HG02852 (cell line): ENCODE measurements around the gene ANKRD27.
"Not testable (repeated sequence)": the region's sequence is repeated elsewhere in the genome, so short reads cannot be mapped to it uniquely, and the experiment has no call there.

ENCODE experiments used
- ATAC-seq: cut with Tn5 transposase; IDR thresholded peaks from one replicate; pipeline ENCODE4 v1.9.1; 2021; ENCODE audit warnings: mild to moderate bottlenecking, moderate library complexity; ENCODE audit not compliant: unreplicated experiment

Gene ANKRD27

DNA sequence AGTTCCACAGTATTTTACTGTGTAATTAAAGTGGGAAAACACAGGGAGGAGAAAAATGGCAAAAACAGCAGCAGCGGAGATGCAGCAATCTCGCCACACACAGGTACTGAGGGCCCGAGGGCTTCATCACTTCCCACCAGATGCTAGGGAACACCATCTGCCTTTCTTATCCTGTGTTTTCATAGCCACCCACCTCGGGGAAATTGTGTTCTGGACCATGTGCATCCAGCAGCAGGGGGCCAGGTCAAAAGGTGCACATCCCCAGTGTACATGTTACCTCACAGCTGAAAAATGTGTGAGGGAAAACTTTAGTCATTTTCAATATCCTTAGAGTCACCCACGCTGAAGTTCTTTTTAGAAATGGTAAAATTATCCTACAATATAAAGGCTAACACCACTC lies 63.8 kb downstream of the ANKRD27 start:
- no peak for ATAC-seq

DNA sequence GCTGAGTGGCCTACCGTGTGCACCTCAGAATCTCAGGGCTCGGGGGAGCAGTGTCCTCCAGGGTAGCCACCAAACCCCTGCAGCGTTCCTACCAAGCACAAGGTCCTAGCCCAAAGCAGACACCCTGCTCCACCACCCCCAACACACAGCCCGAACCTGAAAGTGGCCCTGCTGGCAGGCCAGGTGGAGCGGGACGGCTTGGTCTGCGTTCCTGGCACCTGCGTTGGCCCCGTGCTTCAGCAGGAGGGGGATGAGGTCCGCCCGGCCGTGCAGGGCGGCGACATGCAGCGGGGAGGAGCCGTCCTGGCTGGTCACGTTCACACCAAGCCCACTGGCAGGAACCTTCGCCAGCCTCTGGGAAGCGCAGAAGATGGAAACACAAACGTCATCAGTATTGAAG lies 67.5 kb downstream of the ANKRD27 start:
- ATAC-seq: no peak

DNA sequence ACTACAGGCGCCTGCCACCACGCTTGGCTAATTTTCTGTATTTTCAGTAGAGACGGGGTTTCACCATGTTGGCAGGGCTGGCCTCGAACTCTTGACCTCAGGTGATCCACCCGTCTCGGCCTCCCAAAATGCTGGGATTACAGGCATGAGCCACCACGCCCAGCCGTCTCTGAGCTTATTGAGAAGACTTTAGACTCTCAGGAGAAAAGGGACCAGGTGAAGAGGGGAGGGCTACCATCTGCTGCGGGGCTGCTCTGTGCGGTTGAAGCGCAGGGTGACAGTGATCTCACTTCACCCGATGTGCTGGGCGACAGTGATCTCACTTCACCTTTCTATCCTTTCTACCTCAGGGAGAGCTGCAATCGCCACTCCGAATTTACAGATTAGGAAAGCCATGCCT lies 68.7 kb downstream of the ANKRD27 start:
- ATAC-seq: no peak

DNA sequence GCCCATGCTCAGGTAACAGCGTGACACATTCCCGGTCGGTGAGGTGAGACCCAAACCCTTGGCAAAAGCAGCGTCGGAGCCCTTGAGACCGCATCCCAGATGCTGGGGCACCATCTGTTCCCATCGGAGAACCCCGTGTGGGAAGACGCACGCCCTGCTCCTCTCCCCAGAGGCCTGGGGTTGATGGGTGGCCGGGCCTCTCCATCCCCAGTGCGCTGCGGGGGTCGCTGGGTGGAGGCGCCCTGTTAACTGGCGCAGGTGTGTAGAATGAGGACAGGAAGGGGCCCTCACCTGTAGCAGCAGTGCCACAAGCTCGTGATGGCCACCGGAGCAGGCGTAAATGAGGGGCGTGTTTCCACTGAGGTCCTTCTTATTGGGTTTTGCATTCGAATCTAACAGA lies 69.4 kb downstream of the ANKRD27 start:
- ATAC-seq: no peak

DNA sequence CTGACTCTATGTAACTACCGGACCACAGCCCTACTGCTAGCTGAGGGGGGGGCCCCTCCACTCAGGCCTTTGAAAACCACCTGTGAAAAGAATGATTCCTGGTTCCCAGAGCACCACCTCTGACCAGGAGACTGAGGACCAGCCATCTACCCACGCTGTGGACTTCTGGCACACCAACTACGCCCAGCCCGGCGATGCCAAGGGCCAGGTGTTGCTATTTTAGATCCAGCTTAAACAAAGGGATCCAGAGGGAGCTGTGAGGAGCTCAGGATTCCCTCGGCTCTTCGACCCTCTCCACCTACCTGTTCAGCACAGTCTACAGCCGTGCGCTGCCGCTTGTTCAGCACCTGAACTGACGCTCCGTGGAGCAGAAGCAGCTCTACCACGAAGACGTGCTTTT lies 71.0 kb downstream of the ANKRD27 start:
- ATAC-seq: no peak

DNA sequence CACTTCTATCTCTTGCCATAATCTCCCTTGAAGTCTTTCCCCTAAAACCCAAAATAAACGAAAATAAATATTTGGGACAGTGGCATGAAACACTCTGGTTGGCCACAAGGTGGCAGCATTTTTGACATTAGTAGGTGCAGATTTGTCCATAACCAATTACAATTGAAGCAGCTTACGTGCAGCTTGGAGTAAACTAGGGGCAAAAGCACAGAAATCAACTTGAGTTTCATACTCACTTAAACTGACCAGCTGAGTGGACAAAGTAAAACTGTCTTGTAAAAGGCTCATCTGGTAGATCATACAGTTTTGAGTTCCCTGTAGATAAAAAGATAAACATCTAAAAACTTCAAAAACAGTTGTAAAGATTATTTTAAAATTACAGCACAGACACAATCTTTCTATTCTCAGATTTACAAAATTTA lies 75.2 kb downstream of the ANKRD27 start:
- no peak for ATAC-seq

DNA sequence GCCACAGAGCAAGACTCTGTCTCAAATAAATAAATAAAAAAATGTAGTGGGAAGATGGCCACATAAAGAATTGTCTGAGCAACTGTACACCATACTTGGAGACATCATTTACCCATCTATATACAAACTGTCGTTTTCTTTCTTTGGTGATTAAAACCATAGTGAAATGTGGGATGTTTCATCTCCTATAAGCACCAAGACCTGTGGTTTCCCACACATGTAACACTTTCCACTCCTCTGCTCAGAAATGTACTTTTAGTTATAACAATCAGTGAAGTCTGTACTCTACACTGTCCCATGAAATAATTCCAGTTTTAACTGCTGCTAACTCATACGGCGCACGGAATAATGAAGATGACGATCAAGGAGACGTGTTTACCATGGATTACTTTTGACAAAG lies 75.7 kb downstream of the ANKRD27 start:
- ATAC-seq: no peak

DNA sequence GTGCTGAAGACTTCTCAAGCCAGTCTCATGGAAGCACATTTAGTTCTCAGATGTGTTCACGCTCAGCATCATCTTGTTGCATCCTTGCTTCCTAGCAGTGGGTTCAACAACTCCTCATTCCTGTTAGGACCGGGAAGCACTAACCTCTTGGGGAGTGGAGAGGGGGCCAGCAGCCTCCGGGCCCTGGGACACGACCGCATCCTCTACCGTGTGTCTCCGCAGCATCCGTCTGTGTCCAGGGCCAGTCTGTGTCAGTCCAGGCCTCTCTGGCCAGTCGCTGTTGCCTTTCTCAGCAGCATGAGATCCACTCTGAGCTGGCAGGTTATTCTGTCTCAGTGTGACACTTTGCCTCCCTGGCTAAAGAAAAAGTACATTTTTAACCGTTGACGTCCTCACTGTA lies 77.0 kb downstream of the ANKRD27 start:
- no peak for ATAC-seq

DNA sequence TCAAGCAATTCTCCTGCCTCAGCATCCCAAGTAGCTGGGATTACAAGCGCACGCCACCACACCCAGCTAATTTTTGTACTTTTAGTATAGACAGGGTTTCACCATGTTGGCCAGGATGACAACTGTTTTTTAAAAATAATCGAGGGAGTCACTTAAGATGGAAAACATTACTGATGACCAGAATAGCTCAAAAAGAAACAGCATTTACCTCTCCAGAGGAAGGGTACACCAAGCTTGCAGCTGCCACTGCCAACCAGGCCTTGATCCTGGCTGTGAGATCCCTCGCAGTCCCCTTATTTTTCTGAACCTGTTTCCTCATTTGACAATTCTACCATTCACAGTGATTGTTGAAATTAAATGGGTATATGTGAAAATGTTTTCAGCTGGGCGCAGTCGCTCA lies 79.5 kb downstream of the ANKRD27 start:
- ATAC-seq: no peak

DNA sequence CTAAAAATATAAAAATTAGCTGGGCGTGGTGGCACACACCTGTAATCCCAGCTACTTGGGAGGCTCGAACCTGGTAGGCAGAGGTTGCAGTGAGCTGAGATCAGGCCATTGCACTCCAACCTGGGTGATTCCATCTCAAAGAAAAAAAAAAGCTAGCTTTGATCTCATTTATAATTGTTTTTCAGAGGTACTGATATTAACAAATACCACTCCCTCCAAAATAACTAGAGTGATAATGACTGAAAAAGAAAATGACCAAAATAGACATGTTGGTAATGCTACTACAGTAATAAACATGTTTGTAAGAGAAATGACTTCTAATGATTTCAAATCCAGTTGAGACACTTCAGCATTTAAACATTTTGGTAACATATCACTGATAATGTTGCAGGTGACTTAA lies 81.0 kb downstream of the ANKRD27 start:
- no peak for ATAC-seq

DNA sequence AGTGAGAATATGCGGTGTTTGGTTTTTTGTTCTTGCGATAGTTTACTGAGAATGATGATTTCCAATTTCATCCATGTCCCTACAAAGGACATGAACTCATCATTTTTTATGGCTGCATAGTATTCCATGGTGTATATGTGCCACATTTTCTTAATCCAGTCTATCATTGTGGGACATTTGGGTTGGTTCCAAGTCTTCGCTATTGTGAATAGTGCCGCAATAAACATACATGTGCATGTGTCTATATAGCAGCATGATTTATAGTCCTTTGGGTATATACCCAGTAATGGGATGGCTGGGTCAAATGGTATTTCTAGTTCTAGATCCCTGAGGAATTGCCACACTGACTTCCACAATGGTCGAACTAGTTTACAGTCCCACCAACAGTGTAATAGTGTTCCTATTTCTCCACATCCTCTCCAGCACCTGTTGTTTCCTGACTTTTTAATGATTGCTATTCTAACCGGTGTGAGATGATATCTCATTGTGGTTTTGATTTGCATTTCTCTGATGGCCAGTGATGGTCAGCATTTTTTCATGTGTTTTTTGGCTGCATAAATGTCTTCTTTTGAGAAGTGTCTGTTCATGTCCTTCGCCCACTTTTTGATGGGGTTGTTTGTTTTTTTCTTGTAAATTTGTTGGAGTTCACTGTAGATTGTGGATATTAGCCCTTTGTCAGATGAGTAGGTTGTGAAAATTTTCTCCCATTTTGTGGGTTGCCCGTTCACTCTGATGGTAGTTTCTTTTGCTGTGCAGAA lies 87.1 kb downstream of the ANKRD27 start:
- not testable (repeated sequence) for ATAC-seq

DNA sequence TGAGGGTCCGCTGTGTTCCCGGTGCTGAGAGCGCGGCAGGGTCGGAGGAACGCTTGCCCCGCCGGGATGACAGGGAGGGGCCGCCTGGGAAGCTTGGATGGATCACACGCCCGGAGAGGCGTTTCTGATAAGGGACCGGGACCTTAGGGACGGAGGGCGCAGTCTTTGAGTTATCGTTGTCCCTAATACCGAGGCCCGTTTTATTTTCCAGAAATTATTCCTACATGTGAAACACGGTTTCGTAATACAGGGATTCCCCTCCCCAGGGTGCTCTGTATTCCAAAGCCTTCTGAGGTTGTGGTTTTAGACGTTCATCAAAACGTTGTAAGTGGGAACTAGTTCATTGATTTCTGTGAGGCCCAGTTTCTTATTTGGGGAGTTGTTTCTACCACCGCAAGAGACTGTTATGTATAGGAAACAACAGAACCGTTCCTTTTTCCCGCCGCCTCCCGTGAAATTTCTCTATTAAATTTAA lies 93.2 kb downstream of the ANKRD27 start:
- no peak for ATAC-seq

DNA sequence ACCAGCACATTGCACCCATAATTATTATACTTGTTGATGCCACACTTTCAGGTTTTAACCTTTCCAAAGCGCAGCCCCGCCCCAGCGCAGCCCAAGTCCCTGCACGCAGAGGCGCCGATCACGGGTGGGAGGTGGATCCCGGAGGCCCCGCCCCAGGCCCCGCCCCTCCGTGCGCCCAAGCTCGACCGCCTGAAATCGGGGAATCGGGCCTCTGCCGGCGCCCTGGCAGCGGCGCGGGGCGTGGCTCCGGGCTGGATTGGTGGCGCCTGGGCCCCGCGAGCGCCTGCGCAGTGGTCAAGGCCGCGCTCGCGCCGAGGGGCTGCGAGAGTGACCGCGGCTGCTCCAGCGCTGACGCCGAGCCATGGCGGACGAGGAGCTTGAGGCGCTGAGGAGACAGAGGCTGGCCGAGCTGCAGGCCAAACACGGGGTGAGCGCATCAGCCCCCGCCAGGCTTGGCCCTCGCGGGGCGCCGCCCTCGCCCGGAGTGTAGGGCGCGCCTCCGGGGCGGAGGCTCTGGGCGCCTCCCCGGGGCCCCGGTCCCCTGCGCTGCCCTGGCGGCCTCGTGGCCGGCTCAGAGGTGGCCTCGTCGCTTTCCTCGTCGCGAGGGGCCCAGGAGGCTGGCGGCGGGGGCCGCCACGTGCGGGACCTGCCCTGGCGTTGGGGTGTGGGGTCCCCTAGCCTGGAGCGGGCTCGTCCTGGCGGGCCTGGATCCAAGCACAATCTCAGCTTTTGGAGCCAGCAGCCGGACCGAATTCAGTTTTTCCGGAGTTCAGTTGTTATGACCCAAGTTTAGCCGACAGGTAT lies 93.9 kb downstream of the ANKRD27 start, which contains the start of gene PDCD5:
Gene PDCD5, plus strand, starts transcription at position 290 of the 804 bp plus-strand sequence. Its CDS starts 72 bp downstream, at position 362.
- ATAC-seq: peak; percentile 91

DNA sequence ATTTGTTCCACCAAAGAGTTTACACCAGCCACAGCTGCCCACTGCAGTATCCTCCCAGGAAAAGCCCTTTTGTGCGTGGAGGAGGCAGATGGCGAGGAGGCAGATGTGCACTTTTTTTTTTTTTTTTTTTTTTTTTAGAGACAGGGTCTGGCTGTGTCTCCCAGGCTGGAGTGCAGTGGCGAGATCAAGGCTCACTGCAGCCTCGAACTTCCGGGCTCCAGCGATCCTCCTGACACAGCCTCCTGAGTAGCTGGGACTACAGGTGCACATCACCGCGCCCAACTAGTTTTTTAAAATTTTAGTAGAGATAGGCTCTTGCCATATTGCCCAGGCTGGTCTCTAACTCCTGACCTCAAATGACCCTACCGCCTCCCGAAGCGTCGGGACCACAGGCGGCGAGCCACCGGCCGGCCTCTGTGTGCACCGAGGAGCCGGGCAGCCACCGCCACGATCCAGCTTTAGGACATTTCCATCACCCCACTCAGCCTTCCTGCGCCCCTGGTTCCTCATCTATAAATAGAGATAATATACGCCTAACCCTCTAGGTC lies 94.6 kb downstream of the ANKRD27 start:
- ATAC-seq: peak; percentile 27

DNA sequence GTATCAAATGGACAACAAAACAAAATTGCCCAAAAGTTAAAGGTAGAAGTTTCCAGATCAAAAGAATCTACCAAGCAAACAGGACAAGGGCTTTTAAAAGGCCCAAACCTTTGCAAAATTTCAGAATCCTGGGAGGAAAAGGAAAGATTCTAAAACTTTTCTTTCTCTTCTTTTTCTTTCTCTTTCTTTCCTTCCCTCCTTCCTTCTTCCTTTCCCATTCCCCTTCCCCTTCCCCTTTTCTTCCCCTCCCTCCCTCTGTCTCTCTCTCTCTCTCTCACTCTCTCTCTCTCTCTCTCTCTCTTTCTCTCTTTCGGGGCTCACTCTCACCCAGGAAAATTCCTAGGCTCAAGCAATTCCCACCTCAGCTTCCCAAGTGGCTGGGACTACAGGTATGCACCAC lies 98.2 kb downstream of the ANKRD27 start:
- ATAC-seq: no peak

DNA sequence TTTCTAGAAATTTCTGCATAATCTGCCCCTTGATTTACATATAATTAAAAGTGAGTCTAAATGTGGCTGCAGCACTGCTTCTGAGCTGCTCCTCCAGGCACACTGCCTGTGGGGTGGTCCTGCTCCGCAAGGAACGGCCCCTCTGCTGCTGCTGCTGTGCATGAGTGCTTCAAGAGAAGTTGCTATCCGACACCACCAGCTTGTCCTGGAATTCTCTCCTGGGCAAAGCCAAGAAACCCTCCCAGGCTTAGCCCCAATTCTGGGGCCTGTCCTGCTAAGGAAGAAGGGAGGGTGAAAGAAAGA lies 101.5 kb downstream of the ANKRD27 start:
- ATAC-seq: no peak

DNA sequence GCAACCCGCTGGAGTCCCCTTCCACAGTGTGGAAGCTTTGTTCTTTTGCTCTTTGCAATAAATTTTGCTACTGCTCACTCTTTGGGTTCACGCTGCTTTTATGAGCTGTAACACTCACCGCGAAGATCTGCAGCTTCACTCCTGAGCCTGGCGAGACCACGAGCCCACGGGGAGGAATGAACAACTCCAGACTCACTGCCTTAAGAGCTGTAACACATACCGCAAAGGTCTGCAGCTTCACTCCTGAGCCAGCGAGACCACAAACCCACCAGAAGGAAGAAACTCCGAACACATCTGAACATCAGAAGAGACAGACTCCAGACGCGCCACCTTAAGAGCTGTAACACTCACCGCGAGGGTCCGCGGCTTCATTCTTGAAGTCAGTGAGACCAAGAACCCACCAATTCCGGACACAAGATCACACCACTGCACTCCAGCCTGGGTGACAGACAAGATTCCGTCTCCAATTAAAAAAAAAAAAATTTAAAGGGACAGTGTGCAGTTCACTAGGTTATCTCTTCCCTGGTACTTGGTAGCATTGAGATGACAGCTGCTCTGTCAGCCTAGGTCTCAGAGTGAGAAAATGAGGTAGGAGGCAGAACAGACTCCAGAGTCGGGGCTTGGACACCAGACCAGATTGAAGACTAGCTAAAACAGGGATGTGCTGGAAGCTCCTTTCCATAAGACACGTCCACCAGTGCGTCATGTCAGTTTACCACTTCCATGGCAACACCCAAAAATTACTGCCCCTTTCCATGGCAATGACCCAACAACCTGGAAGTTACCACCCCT lies 102.1 kb downstream of the ANKRD27 start:
- not testable (repeated sequence) for ATAC-seq

DNA sequence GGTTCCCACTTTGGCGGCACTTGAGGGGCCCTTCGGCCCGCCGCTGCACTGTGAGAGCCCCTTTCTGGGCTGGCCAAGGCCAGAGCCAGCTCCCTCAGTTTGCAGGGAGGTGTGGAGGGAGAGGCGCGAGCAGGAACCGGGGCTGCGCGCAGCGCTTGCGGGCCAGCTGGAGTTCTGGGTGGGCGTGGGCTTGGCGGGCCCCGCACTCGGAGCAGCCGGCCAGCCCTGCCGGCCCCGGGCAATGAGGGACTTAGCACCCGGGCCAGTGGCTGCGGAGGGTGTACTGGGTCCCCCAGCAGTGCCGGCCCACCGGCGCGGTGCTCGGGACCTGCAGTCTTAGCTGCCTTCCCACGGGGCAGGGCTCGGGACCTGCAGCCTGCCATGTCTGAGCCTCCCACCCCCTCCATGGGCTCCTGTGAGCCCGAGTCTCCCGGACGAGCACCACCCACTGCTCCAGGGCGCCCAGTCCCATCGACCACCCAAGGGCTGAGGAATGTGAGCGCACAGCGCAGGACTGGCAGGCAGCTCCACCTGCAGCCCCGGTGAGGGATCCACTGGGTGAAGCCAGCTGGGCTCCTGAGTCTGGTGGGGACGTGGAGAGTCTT lies 103.4 kb downstream of the ANKRD27 start:
- ATAC-seq: not testable (repeated sequence)

DNA sequence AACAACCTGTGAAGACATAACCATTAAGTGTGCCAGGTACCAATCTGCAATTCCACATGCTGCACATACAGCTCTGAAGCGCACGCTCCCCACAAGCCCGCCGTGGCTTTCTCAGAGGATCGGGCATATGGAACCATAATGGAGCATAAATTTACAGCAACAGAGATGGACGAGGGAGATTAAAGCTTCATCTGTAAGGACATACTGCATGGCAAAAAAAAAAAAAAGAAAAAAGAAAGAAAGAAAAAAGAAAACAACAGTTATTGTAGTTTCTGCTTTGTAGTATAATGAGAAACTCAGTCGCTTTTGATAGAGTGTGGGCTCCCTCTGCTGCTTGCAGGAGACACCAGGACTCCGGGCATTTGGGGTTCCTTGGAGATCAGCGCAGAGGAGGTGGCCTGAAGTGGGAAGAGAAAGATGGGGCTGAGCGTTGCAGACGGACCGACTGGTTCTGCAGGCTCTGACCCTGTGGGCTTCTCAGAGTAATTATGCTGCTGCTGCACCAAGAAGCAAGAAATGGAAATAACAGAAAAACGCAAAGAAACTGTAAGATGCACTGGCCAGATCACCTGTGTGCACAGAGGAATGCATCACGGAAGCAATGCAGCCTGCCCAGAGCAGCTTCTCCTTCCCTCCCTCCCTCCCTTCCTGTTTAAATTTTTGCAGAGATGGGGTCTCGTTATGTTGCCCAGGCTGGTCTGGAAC lies 104.7 kb downstream of the ANKRD27 start:
- no peak for ATAC-seq

DNA sequence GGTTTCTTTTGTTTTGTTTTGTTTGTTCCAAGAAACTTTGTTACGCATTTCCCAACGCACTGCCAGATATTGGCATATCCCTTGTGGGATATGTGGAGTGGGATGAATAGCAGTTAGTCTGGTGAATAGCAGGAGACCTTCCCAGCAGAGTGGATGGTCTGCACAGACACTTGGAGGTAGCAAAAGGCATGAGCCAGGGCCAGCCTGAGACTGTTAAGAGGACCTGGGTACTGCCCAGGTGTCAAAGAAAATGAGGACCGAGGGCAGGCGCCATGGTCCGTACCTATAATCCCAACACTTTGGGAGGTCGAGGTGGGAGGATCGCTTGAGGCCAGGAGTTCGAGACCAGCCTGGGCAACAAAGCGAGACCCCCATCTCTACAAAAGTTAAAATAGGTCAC lies 107.5 kb downstream of the ANKRD27 start:
- no peak for ATAC-seq
